K562 treated with DMSO at 1 percent for 12 hours (cell line): Measurements from ENCODE around the gene HAUS7. TPM values are rescaled to one million over a fixed set of nuclear protein-coding genes. Genes with fewer than 3 reads are reported as not detected.

Experiments
- total RNA-seq: library from RNA; unstranded; fragments of 300-600 nt; gene quantifications from 2 replicates; pipeline ENCODE4 v1.2.3, GENCODE V29; 2022; ENCODE audit not compliant: insufficient read depth

Gene HAUS7
- 42.5 and 50.5 TPM in 2 replicates for total RNA-seq

DNA sequence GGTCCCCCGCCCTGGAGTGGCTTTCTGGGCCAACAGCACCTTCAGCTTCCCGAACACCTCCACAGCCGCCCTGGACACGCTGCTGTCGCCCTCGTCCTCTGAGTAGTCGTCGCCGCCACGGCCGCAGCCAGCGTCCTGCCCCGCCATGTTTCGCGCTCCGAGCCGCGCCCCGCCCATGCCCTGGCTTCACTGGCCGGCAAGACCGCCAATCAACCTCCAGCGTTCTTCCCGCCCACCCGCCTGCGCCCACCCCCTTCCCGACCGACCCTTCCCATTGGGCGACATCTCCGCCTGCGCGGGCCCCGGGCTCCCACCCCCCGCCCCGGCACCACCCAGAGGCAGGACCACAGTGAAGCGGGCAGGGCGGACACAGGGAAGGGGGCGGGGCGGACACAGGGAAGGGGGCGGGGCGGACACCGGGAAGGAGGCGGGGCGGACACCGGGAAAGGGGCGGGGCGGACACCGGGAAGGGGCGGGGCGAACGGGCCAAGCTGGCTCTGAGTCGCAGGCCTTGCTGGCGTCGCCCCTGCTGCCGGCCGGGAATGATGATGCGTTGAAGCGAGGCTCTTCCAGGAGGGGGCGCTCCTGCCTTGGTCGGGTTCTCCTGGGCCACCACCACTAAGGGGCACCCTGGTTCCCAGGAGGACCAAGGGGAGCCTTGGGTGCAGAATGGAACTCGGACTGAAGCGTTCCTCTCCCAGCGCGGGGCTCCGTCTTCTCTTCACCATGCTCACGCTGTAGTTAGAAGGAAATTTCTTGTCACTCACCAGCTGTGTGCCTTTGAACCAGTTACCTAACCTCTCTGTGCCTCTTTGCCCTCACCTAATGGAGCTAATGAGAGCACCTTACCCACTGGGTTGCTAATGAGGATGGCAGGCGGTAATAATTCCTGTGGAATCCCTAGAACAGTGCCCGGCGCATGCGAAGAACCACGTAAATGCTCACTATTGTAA is at the start of gene HAUS7:
Gene HAUS7, minus strand, starts transcription at position 166 of the 953 bp plus-strand sequence. Its CDS starts 19 bp downstream, at position 147.

DNA sequence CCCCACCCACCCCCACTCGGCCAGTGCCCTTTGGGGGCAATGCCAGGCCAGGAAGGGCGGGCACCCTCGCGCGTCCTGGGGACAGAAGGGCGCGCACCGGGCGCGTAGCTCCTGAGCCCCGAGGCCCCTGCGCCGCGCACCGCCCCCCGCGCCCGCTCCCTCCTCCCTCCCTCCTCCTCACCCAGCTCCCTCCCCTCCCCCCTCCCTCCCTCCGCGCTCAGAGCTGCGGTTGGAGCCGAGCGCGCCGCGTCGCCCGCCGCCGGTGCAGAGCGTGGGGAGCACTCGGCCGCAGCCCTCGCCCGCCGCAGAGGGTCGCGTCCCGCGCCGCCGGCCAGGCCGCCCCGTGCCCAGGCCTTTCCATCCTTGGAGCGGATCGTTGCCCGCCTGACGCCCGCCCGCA is 47.0 kb upstream of the HAUS7 start, which contains the start of gene ATP2B3:
Gene ATP2B3, plus strand, starts transcription at position 220 of the 400 bp plus-strand sequence. CDS start 18,606 bp downstream, outside the sequence.

DNA sequence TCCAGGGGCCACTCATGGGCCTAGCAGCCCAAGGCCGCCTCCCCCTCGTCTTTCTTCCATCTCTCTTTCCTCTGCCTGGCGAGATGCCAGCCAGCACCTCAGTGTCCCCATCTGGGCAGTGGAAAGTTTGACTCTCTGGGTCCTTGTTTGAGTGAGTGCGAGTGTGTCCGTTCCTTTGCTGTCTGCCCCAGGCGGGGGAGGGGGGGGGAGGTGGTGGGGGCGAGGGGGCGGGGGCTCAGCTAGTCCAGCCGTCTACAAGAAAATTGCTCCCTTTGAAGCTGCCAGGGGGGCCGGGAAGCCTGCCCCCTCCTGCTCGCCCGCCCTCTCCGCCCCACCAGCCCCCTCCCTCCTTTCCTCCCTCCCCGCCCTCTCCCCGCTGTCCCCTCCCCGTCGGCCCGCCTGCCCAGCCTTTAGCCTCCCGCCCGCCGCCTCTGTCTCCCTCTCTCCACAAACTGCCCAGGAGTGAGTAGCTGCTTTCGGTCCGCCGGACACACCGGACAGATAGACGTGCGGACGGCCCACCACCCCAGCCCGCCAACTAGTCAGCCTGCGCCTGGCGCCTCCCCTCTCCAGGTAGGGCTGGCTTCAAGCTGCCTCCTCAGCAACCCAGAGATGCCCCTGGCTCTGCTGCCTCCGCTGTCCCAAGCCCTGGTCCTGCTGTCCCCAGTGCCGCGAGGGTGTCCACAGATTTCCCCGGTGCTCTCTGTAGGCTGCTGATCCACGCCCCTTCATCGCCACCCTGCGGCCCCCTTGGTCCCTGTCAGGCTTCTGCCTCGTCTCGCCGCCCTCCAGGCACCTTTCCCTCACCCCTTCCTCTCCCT is 24.4 kb upstream of the HAUS7 start, which contains the start of gene BGN:
Gene BGN, plus strand, starts transcription at position 440 of the 821 bp plus-strand sequence. CDS start 9,652 bp downstream, outside the sequence.

DNA sequence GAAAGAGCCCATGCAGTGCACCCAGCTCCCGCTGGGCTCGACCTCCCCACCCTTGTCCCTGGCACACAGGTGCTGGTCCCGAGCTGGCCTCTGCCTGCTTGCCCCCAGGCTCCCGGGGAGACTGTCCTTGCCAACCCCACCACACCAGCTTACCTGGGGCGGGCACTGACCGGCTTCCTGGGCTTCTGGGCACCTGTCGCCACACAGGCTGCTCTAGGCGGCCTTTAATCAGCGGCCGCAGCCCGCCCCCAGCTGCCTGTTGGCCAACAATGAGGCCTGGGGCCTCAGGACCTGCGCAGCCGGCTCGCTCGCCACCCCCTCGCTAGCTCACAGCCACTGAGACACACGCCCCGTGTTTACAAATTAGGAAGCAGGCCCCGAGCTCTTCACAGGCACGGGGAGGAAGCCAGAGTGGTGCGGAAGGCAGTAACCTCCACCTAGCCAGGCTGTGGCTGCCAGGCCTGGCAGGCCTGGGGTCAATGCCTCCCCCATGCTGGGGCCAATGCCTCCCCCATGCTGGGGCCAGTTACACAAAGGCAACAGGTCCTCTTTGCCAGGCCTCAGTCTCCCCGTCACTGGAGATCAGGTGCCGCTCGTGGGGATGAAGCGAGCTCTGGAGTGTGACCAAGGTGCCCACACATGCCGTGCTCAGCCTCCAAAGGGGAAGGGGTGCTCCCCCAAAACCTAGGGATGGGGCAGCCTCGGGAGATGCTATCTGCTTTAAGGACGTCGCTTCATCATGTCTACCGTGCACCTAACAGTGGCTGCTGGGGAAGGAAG is 24.3 kb downstream of the HAUS7 start, which contains the start of gene TREX2:
Gene TREX2, minus strand, starts transcription at position 201 of the 780 bp plus-strand sequence. CDS start 626 bp downstream, outside the sequence.

DNA sequence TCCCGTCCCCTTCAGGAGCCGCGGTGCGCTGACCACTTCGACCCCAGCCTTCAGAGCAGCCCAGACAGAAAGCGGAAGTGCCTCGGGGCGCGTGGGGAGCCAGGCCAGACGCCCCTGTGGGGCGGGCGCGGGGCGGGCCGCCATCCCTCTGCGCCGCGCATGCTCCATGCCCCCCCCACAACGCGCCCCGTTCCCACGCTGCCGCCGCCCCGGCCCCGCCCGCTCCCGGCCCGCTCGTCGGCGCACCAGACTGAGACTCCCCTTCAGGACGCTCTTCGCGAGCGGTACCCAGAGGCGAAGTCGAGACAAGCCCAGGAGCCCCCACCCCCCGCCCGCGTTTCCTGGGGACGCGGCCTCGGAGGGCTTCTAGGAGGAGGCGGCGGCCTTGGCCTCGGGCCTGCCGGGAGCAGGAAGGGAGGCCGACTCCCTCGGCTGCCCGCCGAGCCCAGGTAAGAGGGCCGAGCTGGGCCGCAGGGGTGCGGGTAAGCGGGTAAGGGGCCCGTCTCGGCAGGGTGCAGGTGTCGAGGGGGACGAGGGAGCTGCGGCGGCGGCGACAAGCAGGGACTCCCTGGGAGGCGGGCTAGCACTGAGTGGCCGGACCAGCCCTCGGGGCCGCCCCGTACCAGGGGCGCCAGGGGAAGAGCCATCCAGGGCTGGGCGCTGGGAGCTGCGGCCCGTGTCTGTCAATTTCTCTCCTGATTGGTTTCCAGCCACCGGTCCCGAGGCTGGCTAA is 59.0 kb downstream of the HAUS7 start, which contains the start of gene ZFP92:
Gene ZFP92, plus strand, starts transcription at position 218 of the 733 bp plus-strand sequence. CDS start 6,851 bp downstream, outside the sequence.

DNA sequence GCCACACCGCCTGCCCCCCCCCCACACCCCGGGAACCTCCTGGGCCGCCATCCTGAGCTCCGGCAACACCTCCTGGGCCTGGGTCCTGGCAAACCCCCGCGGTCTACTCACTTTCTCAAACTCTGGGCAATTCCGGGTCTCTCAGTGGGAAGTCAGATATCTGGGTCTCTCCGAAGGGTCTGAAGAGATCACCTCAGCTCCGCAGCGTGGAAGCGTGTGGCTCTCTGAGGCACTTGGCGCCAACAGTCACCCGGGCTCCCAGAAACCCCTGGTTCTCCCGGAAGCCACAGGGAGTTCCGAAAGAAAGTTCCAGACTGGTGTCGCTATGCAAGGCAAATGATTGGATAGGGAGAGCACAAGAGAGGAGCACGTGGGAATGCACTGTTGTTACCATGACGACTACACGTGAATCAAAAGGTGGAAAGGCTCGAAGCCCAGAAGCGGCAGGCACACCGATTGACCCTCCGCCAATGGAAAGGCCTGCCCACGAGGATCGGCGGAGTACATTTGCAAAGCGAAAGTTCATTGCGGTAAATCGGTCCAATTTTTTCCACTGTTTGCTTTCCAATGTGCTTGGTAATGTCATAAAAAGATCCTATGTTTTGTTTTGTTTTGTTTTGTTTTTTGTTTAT is 69.1 kb downstream of the HAUS7 start, which contains the start of gene PNMA6E:
Gene PNMA6E, minus strand, starts transcription at position 218 of the 632 bp plus-strand sequence. CDS start 2,501 bp downstream, outside the sequence.

Other genes starting within 250 kb of the HAUS7 start
- not detected in 2 replicates for gene PNMA6F, start 148.8 kb downstream of the HAUS7 start, total RNA-seq
- 5.3 and 22.2 TPM in 2 replicates for gene ZNF275, start 136.4 kb downstream of the HAUS7 start, total RNA-seq
- gene PNMA6E, start 69.2 kb downstream of the HAUS7 start, total RNA-seq = not detected in 2 replicates
- gene ZFP92, start 59.1 kb downstream of the HAUS7 start, total RNA-seq = 0.97 and 4.2 TPM in 2 replicates
- gene TREX2, start 24.5 kb downstream of the HAUS7 start, total RNA-seq = 1.4 and 5.5 TPM in 2 replicates
- gene BGN, start 24.4 kb upstream of the HAUS7 start, total RNA-seq = not detected in 2 replicates
- gene ATP2B3, start 47.1 kb upstream of the HAUS7 start, total RNA-seq = not detected in 2 replicates
- 35.3 and 39.6 TPM in 2 replicates for gene CCNQ, start 128.6 kb upstream of the HAUS7 start, total RNA-seq
- gene DUSP9, start 176.6 kb upstream of the HAUS7 start, total RNA-seq = 2.4 and 2.9 TPM in 2 replicates
- gene PNCK, start 203.2 kb upstream of the HAUS7 start, total RNA-seq = 2.1 and 4.4 TPM in 2 replicates
- 21.3 and 43.0 TPM in 2 replicates for gene SLC6A8, start 217.3 kb upstream of the HAUS7 start, total RNA-seq